ENCODE data around the gene CD59.

DNA sequence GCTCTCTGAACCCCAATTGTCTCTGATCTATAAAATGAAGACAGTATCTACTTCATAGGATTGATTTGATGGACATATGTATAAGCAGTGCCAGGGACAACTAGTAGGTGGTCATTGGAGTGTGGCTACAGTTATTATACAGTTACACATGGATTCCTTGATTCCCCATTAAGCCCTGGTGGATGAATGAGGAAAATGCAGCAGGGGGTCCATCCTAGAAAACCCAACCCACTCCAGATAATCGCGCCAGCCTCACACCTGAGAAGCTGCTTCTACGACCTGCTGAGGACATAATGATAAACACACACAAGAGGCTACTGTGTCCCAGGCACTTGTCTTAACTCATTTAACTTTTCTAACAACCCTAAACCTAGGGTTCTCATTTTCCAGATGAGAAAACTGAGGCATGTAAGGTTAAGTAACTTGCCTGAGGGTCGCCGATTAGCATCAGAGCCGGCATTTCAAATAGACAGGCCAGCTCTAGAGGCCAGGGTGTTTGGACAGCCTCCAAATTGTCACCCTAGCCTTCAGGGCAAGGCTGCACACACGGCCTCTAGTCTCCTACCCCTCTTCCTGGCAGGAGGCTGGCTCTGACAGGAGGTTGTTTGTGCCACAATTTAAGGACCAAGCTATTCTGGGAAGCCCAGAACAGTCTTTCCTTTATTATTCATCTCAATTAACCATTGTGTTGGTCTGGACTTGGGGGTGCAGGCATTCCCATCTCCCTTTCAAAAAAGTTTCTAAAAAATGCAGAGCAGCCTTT is 31.8 kb downstream of the CD59 start:
- TF ChIP-seq, protein P1, sequence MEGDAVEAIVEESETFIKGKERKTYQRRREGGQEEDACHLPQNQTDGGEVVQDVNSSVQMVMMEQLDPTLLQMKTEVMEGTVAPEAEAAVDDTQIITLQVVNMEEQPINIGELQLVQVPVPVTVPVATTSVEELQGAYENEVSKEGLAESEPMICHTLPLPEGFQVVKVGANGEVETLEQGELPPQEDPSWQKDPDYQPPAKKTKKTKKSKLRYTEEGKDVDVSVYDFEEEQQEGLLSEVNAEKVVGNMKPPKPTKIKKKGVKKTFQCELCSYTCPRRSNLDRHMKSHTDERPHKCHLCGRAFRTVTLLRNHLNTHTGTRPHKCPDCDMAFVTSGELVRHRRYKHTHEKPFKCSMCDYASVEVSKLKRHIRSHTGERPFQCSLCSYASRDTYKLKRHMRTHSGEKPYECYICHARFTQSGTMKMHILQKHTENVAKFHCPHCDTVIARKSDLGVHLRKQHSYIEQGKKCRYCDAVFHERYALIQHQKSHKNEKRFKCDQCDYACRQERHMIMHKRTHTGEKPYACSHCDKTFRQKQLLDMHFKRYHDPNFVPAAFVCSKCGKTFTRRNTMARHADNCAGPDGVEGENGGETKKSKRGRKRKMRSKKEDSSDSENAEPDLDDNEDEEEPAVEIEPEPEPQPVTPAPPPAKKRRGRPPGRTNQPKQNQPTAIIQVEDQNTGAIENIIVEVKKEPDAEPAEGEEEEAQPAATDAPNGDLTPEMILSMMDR (IDR thresholded peaks at IDR 0.05), result no peak
- TF ChIP-seq POLR2A (IDR thresholded peaks at IDR 0.05), result no peak
